ENCODE results near the gene MFN2. TPM values are rescaled to one million over a fixed set of nuclear protein-coding genes. Genes with fewer than 3 reads are reported as not detected.
"Not testable (repeated sequence)": the region's sequence is repeated elsewhere in the genome, so short reads cannot be mapped to it uniquely, and the experiment has no call there.

MFN2 gene
- total RNA-seq, 1 donor from 2014 or later = 116 TPM

DNA sequence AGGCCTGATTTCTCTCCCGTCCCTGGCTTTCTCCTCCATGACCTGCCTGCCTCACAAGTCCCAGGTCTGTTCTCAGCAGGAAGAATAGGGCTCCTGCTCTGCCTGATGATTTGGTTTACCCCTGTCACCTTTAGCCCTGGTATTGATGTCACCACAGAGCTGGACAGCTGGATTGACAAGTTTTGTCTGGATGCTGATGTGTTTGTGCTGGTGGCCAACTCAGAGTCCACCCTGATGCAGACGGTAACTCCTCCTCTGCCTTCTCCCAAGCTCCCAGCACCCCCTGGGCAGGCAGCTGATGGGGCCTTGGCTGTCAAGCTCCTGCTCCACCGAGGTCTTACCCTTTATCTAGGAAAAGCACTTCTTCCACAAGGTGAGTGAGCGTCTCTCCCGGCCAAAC lies 18.4 kb downstream of the MFN2 start:
- DNase-seq (ENCODE audit: low spot score) = no peak

DNA sequence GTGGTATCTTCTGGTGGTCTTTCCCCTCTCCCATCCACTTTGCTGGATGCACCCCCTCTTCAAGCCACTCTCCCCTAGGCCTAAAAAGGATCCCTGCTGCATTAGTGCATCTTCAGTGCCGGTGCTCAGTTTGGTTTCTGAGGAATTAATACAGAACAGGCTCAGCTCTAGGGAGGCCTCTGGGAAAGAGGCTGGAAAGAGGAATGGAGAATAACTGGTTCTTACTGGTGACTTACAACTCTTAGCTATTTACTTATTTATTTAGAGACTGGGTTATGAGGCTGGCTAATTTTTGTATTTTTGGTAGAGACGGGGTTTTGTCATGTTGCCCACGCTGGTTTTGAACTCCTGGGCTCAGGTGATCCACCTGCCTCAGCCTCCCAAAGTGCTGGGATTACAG lies 19.0 kb downstream of the MFN2 start:
- no peak for DNase-seq (ENCODE audit: low spot score)

DNA sequence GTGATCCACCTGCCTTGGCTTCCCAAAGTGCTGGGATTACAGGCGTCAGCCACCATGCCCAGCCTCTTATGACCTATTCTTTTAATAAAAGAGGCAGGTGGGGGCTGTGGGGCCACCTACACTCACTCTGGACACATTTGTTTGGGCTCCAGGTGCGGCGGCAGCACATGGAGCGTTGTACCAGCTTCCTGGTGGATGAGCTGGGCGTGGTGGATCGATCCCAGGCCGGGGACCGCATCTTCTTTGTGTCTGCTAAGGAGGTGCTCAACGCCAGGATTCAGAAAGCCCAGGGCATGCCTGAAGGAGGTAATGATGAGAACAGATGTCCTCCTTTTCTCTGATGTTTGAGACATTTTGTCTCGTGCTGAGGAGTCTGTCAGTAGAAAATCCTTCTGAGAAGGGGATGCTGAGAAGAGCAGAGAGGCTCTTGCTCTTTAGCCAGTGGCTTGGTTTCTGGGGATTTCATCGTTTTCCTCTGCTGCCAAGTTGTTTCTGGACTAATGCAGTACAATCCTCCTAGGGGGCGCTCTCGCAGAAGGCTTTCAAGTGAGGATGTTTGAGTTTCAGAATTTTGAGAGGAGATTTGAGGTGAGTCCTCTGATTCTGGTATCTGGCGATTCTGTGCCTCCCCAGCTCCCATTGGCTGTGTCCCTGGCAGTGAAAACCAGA lies 21.1 kb downstream of the MFN2 start:
- DNase-seq (ENCODE audit: low spot score) = no peak

DNA sequence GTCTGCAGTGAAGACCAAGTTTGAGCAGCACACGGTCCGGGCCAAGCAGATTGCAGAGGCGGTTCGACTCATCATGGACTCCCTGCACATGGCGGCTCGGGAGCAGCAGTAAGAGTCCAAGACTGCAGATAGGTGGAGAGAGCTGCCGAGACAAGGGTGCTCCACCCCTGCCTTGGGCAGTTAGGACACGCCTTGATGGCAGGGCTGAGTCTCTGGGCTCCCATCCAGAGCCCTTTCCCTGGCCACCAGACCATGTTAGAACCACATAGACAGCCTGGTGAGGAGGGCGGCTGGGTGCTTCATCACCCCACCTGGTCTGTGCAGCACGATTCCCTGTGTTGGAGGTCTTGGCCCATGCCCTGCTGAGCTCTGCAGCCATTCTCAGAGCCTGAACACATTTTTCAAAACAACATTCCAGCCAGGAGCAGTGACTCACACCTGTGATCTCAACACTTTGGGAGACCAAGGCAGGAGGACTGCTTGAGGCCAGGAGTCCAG lies 21.8 kb downstream of the MFN2 start:
- DNase-seq (ENCODE audit: low spot score) = no peak

DNA sequence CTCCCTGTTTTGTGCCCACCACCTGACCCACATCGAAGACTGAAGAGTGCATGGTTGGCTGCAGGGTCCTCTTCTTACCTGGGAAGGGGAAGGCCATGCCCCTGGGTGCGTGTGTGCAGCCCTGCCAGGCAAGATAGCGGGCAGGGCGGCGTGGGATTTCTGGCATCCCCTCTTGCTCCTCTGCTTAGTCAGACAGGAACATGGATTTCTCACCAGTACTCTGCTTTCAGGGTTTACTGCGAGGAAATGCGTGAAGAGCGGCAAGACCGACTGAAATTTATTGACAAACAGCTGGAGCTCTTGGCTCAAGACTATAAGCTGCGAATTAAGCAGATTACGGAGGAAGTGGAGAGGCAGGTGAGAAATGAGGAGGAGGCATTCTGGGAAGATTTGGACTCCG lies 23.5 kb downstream of the MFN2 start:
- DNase-seq (ENCODE audit: low spot score) = no peak

DNA sequence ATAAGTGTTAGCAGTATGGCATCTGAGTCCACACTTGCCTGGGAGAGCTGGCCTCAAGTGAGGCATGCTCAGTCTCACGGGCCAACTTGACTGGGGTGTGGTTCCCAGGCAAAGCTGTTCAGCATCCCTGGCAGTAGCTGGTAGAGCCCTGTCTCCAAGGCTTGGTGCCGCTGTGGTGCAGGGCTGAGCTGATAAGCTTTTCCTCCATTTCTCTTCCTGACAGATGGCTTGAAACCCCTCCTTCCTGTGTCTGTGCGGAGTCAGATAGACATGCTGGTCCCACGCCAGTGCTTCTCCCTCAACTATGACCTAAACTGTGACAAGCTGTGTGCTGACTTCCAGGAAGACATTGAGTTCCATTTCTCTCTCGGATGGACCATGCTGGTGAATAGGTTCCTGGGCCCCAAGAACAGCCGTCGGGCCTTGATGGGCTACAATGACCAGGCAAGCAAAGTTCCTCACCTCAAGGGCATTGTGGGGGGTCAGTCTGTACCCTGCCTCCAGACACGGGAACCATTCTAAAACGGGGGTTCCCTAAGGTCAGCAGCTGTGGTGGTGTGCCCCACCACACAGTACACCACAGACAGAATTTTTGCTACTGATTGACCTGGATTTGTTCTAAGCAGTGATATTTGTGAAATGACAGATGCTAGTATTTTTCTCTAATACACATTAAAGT lies 25.4 kb downstream of the MFN2 start:
- DNase-seq (ENCODE audit: low spot score) = no peak

DNA sequence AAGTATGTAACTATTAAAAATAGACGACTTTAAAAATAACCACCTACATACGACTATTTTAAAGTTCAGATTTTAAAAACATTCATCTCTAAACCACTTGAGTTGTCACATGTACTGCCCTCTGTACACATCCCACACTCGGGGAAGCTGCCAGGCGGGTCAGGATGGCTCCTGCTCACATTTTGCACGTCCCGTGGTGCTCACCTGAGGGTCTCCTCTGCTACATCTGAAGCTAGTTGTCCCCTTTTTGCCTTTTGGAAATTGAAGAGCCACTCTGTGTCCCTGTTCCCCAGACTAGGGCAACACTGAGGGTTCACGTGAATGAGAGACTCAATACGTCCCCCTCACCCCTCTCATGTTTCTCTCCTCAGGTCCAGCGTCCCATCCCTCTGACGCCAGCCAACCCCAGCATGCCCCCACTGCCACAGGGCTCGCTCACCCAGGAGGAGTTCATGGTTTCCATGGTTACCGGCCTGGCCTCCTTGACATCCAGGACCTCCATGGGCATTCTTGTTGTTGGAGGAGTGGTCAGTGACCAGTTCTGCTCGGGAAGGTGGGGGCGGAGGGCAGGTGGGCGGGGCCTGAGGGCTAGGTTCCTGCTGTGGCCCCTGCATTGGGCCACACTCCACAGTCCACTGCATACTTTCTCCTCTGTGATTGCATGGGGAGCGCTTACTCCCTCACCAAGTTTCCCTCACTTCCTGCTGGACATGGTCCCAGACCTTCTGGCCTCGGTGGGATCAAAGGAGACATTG lies 26.1 kb downstream of the MFN2 start:
- DNase-seq (ENCODE audit: low spot score) = no peak

DNA sequence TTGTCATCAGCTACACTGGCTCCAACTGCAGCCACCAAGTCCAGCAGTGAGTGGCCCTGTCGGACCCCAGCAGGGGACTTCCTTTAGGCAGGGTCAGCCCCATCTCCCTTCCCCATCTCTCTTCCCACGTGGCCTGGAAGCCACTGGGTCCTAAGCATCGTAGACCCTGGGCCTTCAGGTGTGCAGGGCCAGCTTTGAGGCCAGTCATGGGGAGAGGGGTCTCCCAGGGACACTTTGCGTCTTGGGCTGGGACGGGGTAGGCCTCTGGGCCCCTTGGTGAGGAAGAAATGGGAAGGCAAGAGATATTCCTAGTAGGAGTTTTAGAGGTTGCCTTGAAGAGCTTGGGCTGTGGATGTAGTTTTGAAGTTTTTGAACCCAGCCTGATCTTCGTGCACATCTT lies 27.0 kb downstream of the MFN2 start:
- no peak for DNase-seq (ENCODE audit: low spot score)

DNA sequence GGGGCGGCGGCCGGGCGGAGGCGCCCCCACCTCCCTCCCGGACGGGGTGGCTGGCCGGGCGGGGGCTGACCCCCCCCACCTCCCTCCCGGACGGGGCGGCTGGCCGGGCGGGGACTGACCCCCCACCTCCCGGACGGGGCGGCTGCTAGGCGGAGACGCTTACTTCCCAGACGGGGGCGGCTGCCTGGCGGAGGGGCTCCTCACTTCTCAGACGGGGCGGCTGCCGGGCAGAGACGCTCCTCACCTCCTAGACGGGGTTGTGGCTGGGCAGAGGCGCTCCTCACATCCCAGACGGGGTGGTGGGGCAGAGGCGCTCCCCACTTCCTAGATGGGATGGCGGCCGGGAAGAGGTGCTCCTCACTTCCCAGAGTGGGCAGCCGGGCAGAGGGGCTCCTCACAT lies 28.1 kb downstream of the MFN2 start:
- not testable (repeated sequence) for DNase-seq (ENCODE audit: low spot score)

DNA sequence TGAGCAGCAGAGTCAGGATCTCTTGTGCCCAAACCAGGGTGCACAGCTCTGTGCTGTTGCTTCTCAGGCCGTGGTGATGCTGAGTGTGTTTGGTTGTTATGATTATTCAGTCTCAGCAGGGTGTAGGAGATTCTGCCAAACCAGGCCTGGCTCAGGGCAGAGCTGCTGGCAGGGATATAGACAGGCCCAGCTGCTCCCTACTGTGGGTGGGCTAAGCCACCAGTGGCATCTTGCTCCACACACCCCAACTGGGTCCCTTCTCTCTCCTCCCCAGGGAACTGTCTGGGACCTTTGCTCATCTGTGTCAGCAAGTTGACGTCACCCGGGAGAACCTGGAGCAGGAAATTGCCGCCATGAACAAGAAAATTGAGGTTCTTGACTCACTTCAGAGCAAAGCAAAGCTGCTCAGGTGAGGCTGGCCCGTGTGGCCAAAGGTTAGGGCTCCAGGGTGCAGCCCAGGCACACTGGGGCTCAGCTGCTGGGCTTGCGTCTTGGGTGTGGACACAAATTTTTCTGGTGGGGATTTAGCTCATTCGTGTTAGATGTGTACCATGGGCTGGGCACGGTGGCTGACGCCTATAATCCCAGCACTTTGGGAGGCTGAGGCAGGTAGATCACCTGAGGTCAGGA lies 29.2 kb downstream of the MFN2 start:
- no peak for DNase-seq (ENCODE audit: low spot score)

DNA sequence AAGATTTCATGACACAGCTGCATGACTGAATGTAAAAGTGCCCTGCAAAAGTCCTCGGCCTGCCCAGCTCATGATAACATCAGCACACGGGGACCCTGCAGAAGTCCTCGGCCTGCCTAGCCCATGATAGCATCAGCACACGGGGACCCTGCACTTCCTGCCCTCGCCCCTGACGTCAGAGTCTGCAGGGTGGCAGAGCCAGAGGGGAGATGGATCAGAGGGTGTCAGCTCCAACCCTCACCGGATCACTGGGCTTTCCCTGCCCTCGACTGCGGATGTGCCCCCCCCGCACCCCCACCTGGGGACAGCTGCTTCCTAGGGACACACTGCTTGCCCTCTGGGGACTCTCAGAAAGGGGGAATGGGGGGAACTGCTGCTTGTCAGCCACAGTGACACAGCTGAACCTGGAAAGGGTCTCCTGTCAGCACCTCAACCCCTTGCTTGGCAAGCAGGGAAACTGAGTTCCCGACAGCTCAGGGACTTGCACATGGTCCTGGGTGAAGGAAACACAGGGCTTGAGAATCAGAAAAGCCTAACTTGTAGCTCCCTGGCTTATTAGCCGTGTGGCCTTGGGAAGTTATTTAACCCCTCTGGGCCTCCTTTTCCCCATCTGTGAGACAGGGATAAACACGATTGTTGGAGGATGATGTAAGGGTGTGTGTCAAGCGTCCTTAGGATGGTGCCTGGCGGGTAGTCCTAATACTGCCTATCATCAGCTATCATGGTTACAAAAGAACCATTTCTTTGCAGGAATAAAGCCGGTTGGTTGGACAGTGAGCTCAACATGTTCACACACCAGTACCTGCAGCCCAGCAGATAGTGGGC lies 30.7 kb downstream of the MFN2 start:
- DNase-seq (ENCODE audit: low spot score) = no peak

DNA sequence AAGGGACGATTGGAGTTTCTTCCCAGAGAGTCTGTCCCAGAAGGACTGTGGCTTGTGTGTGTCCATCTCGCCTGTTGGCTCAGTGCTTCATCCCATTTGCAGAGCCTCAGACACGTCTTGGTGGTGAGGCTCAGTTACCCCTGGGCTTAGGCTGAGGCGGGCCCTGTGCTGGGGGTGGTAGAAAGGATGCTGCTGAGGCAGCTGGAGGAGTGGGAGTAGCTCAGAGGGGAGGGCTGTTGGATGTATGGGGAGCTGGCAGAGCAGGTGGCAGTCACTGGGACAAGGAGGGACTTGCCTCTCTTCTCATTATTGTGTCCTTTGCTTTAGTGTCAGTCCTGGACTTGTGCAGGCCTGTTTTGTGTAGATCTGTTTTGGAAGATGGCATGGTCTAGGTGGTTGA lies 31.8 kb downstream of the MFN2 start:
- no peak for DNase-seq (ENCODE audit: low spot score)

DNA sequence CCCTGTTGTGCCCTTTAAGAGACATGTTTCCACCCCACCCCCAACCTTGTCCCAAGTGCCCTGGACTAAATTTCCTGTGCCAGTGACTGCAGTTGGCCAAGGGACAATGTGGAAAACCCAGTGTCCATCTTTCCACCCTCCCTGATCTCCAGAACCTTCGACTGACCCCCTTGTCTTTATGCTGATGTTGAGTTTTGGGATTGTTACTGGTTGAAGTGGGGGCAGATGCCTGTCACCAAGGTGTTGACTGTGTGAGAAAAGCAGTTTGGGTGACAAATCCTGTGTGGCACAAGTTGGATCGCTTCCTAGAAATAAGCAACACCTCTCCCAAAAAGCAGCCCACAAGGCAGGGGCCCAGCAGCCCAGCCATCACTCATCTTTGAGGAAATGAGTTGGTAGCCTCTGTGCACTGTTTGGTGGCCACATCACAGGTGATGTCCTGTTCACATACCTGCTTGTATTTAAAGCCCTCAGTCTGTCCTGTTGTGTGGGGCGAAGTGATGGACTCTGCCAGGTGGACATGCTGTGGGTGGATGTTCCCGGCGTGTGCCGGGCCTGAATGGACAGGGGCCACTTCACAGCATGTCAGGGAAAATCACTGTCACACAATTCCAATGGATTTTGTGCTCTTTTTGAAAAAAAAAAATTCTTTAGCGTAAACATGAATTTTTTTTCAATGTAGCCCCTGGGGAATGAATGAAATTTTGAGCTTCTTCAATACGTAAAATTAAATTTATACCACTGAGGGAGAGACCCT lies 32.5 kb downstream of the MFN2 start:
- DNase-seq (ENCODE audit: low spot score) = no peak

DNA sequence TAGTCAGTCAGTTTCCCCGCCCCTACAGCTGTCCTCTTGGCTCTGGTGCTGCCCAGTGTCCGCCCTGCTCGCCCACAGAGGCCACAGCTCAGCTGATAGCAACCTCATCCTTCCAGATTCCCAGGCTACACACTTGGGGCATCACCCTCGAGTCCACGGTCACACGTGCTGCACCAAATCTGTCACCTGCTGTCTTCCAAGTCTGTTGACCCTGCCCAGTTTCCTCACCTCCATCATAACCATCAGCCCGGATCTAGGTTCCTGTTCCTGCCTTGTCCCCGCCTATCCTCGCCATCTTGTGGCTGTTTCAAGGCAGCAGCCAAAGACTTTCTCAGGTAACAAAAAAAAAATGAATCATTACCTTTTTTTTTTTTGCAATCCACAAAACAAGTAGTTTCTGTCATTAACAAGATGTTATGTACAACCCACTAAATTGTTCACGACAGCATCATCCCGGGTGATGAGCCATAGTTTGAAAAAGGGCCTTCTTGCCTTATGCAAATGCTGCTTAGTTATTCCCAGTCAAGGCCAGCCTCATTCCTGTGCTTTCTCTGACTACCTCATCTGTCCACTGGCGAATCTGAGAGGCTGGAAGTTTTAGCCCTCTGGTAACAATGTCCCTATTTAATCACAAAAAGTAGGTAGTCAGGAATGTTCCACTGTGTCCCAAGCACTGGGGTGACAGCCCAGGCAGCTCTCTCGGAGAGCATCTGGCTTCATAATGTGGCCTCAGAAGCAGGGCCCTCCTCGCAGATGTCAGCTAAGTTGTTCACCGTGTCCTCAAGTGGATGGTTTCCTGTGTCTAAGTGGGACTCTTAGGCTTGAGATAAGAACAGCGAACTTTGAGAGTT lies 34.1 kb downstream of the MFN2 start:
- DNase-seq (ENCODE audit: low spot score) = no peak

DNA sequence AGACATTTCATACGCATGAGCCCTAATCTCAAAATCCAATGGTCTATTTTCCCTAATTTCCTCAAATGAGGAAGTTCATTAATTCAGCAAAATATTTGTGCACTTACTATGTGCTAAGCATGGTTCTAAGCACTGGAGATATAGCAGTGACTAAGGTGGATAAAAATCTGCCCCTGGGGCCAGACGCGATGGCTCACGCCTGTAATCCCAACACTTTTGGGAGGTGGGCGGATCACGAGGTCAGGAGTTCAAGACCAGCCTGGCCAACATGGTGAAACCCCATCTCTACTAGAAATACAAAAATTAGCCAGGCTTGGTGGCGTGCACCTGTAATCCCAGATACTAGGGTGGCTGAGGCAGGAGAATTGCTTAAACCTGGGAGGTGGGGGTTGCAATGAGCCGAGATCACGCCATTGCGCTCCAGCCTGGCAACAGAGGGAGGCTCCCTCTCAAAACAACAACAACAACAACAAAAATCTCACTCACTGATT lies 34.8 kb downstream of the MFN2 start:
- DNase-seq (ENCODE audit: low spot score) = no peak

DNA sequence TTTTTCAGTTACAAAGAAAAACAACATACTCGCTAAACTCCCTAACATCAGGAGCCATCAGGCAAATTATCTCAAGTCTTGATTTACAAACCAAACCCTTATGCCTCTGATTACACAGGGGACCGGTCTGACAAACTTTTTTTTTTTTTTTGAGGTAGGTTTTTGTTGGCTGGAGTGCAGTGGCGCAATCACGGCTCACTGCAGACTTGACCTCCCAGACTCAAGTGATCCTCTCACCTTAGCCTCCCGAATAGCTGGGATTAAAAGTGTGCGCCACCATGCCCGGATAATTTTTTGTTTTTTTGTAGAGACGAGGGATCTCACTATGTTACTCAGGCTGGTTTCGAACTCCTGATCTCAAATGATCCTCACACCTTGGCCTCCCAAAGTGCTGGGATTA lies 35.3 kb downstream of the MFN2 start:
- DNase-seq (ENCODE audit: low spot score) = no peak

DNA sequence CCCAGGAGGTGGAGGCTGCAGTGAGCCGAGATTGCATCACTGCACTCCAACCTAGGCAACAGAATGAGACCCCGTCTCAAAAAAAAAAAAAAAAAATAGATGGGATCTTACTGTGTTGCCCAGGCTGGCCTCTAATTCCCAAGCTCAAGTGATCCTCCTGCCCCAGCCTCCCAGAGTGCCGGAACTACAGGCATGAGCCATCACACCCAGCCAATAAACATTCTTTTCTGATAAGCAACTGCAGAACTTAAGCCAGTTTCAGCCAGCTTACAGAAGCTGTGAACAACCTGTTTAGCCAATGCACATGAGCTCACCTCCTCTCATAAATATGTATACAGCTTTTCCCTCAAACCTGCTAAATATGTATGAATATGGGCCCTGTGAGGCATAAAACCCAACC lies 35.9 kb downstream of the MFN2 start:
- DNase-seq (ENCODE audit: low spot score) = no peak

DNA sequence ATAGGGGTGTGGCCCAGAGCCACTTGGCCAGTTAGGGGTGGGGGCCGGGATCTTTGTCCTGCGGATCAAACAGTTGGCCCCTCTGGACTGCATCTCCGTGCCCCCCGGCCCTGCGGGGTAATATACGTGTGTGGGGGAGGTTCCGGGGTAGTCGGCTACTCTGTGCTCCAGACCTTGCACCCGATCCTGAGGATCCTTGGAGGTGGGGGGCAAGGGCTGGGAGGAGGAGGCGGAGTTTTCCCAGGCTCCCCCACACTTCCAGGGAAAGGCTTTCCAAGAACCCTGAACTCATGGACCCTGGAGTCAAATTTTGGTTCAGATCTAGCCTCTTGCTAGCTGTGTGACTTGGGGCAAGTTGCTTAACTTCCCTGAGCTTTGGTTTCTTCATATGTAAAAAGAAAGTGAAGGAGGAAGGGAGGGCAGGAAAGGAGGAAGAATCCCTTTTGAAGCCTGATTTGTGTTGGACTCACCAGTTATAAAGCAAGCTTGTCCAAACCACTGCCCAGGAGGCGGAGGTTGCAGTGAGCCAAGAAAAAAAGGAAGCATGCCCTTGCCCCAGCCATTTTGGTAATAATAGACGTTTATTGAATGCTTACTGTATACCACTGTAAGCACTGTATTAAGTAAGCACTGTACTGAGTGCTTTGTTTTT lies 39.7 kb downstream of the MFN2 start:
- DNase-seq (ENCODE audit: low spot score) = no peak

DNA sequence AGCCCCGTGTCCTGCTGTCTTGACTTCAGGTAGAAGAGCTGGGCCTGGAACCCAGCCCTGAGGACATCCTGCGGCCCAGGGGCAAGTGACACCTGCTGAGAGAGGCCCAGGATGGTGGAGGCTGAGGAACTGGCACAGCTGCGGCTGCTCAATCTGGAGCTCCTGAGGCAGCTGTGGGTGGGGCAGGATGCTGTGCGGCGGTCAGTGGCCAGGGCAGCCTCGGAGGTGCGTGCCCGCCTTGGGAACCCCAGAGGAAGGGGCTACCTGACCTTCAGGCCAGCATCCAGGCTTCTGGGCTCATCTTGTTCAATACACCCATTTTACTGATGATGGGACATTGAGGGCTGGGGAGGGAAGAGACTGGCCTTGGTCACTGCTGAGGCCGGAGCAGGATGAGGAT lies 41.4 kb downstream of the MFN2 start:
- DNase-seq (ENCODE audit: low spot score) = no peak
